RWPE1 (cell line): ENCODE data around the gene BTBD18.
A peak's percentile ranks its signal among the peaks of the same experiment; 100 is the strongest.
"Not testable (repeated sequence)": the region's sequence is repeated elsewhere in the genome, so short reads cannot be mapped to it uniquely, and the experiment has no call there.

Experiments used
- CTCF ChIA-PET: fragments of 350-600 bp; sonication (Branson Sonifier 250); formaldehyde crosslinking; extraction: SDS; loops from one replicate; lab custom pipeline; 2021; lab: Yijun Ruan, JAX
- POLR2A ChIA-PET: fragments of 400-600 bp; formaldehyde crosslinking; extraction: SDS; loops from one replicate; lab custom pipeline; 2020; ENCODE audit warnings: antibody characterized with exemption; ENCODE audit not compliant: low non-redundant PET; lab: Yijun Ruan, JAX
- DNase-seq: peaks from one replicate; pipeline ENCODE4 v3.0.0; 2012; ENCODE audit warnings: low spot score
- H3K27ac ChIP-seq: fragments of 450-650 bp; 2 replicates; pipeline ENCODE4 v1.5.1; 2017
- TF ChIP-seq, protein P1 (sequence below): fragments of 450-650 bp; conservative IDR thresholded peaks from 2 replicates; pipeline ENCODE4 v1.5.1; 2017; ENCODE audit warnings: low read depth, mild to moderate bottlenecking

The BTBD18 gene

DNA sequence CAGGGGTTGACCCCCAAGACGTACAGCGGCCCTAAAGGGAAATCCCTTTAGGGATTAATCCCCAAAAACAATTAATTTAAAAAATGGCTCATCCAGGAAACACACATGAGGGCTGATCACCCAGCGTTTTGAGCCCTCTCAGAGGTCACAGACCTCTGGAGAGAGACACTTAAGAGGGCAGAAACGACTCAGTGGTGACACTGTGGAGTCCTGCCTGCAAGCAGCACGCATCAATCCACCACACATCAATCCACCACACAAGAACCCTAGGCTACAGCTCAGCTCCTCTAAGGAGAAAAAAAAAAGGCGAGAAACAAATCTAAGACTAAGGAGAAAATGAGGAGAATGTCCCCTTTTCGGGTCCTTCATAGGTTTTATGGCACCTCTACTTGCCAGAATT, 22.8 kb downstream of the BTBD18 start:
- no peak for DNase-seq
- no peak overlapping the region for H3K27ac ChIP-seq
- POLR2A ChIA-PET = no interaction called here
- TF ChIP-seq, protein P1, sequence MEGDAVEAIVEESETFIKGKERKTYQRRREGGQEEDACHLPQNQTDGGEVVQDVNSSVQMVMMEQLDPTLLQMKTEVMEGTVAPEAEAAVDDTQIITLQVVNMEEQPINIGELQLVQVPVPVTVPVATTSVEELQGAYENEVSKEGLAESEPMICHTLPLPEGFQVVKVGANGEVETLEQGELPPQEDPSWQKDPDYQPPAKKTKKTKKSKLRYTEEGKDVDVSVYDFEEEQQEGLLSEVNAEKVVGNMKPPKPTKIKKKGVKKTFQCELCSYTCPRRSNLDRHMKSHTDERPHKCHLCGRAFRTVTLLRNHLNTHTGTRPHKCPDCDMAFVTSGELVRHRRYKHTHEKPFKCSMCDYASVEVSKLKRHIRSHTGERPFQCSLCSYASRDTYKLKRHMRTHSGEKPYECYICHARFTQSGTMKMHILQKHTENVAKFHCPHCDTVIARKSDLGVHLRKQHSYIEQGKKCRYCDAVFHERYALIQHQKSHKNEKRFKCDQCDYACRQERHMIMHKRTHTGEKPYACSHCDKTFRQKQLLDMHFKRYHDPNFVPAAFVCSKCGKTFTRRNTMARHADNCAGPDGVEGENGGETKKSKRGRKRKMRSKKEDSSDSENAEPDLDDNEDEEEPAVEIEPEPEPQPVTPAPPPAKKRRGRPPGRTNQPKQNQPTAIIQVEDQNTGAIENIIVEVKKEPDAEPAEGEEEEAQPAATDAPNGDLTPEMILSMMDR = no peak
- CTCF ChIA-PET = no interaction called here

DNA sequence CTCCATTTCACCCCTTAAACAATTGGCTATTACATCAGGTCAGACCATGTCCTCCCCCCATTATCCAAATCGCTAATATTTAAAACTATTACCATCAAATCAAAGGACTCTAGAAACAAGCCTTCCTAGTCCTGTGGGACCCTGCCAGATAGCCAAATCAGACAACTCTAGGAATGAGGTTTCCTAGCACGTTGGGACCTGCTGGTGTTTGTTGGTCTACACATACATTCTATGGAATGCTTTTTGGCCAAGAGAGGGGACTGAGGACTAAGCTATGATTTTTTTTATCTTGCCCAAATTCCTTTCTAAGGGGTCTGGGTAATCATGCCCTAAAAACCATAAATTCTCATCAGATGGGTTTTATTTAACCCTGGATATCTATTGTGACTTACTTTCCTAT, 24.4 kb downstream of the BTBD18 start:
- POLR2A ChIA-PET = interaction anchor here (0.6 kb wide), 1 partner anchor 15 kb away, joined by 3 read pairs; no protein-coding TSS in a partner anchor
- H3K27ac ChIP-seq = no peak overlapping the region
- CTCF ChIA-PET = interaction anchor here (0.7 kb wide), 1 partner anchor 8 kb away, joined by 4 read pairs; no protein-coding TSS in a partner anchor
- DNase-seq = peak; percentile 18
- TF ChIP-seq, protein P1 = no peak

DNA sequence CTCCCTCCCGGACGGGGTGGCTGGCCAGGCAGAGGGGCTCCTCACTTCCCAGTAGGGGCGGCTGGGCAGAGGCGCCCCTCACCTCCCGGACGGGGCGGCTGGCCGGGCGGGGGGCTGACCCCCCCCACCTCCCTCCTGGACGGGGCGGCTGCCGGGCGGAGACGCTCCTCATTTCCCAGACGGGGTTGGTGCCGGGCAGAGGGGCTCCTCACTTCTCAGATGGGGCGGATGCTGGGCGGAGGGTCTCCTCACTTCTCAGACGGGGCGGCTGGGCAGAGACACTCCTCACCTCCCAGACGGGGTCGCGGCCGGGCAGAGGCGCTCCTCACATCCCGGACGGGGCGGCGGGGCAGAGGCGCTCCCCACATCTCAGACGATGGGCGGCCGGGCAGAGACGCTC, 34.9 kb downstream of the BTBD18 start:
- POLR2A ChIA-PET, DNase-seq, H3K27ac ChIP-seq, CTCF ChIA-PET: not testable (repeated sequence)

DNA sequence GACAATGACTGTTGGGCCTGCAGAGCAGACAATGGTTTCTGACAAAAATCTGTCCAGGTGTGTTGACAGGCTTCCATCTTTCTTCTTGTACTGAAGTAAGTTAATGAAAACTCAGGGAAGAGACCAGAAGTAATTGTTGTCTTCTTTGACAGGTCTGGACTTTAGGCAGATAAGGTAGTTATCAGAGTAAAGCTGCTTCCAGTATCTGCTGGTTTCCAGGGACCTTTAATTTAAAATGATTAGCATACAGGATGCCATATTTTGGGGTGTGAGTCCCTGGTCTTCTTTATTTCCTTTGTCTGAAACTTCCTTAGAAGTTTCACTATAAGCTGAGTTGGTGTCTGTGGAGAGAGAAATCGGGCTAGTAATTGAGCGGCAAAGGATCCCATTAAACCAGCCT, 37.8 kb downstream of the BTBD18 start:
- H3K27ac ChIP-seq = no peak overlapping the region
- ChIA-PET CTCF (interaction anchor here (0.6 to 0.7 kb wide), 2 partner anchors 346 to 848 kb away, joined by 3 read pairs; no protein-coding TSS in a partner anchor), POLR2A (interaction anchor here (0.7 kb wide), 1 partner anchor 28 kb away, joined by 3 read pairs; the partner anchor contains the start of gene SELENOH)

DNA sequence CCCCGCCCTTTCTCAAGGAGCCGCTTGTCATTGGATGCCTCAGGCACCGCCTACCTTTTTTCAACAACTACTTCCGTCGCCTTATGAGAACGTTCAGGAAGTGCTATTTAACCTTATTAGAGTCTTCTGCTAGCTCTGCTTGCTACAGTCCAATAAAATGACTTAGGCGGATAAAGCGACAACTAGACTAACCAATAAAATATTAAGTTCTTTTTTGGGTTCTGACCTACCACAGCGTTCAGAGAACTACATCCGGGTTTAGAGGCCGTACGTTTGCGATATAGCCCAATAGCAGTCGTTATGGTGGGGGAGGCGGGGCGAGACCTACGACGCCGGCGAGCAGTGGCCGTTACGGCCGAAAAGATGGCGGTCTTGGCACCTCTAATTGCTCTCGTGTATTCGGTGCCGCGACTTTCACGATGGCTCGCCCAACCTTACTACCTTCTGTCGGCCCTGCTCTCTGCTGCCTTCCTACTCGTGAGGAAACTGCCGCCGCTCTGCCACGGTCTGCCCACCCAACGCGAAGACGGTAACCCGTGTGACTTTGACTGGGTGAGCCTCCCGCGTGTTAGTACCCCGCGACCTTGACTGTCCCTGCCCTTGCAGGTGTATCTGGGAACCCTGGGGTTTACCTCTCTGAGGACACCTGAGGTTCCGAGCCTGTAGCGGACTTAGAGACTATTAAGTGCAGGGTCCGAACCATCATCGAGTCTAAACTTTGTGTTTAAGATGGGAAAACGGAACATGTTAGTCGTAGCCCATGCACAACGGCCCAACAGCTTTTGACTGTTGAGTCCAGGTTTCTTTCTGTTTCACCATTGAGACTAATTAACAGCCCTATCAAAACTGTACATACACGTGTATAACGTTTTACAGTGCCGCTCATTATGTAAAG, 39.1 kb downstream of the BTBD18 start, which contains the start of gene TMX2:
Gene TMX2, plus strand, starts transcription at position 338 of the 895 bp plus-strand sequence. Its CDS starts 26 bp downstream, at position 364.
- peak; percentile 96 for DNase-seq
- ChIA-PET CTCF (interaction anchor here (0.5 kb wide), 1 partner anchor 71 kb away, joined by 3 read pairs; no protein-coding TSS in a partner anchor), POLR2A (interaction anchor here (0.5 to 0.8 kb wide), 3 partner anchors 15 to 48 kb away, joined by 3 read pairs; no protein-coding TSS in a partner anchor)
- TF ChIP-seq, protein P1 = no peak
- peak within 1 kb of the TSS; percentile 94 for H3K27ac ChIP-seq

More for the DNA sequence above, 37.8 kb downstream of the BTBD18 start:
- TF ChIP-seq, protein P1 = no peak
- no peak for DNase-seq

DNA sequence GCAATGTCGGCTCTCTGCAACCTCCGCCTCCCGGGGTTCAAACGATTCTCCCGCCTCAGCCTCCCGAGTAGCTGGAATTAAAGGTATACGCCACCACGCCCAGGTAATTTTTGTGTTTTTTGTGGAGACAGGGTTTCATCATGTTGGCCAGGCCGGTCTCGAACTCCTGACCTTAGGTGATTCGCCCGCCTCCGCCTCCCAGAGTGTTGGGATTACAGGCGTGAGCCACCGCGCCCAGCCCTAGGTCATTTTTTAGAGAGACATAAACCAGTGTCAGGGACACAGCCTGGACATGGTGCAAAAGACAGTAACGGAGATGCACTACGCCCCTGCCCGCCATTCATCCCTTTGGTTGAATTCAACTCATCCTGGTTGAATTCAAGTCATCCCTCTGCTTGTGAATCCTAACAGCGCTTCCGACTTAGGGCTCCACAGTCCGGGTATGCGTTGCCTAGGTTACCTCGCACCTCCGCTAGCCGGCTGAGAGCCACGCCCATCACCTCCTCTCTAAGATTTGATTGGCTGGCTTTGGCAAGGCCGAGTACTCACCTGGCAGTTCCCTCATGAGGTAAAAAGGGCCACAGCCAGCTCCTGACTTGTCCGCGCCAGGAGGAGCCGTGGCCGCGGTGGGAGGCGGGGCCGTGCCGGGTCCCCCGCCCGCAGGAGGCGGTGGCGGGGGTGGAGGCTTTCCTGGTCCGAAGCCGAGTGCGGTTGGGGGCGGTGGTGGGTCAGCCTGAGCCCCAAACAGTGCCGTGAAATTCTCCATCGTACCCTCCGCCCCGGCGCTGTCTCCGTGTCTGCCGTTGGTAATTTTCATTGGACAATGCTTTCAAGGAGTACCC, 40.0 kb downstream of the BTBD18 start, which contains the start of gene MED19:
Gene MED19, minus strand, starts transcription at position 802 of the 842 bp plus-strand sequence. Its CDS starts 36 bp downstream, at position 766.
- ChIA-PET CTCF (no interaction called here), POLR2A (interaction anchor here (0.6 to 0.8 kb wide), 2 partner anchors 14 to 41 kb away, joined by 3 read pairs; no protein-coding TSS in a partner anchor)
- peak within 1 kb of the TSS; percentile 94 for H3K27ac ChIP-seq
- DNase-seq = peak; percentile 98
- TF ChIP-seq, protein P1 = no peak
